HG03159 (cell line): ENCODE measurements around the gene PHGDH.
"Not testable (repeated sequence)": the region's sequence is repeated elsewhere in the genome, so short reads cannot be mapped to it uniquely, and the experiment has no call there.

Source experiments
- ATAC-seq: cut with Tn5 transposase; IDR thresholded peaks from one replicate; pipeline ENCODE4 v1.9.1; 2021; ENCODE audit warnings: mild to moderate bottlenecking, moderate library complexity; ENCODE audit not compliant: unreplicated experiment

Gene PHGDH

GRCh38 chr1:119784191-119784781 lies 72.6 kb downstream of the PHGDH start:
- no peak for ATAC-seq

- not testable (repeated sequence) for ATAC-seq
These were observed 74.3 kb downstream of the PHGDH start for GRCh38 chr1:119786046-119786445.

- not testable (repeated sequence) for ATAC-seq
These were observed 74.8 kb downstream of the PHGDH start for GRCh38 chr1:119786473-119787050.

GRCh38 chr1:119787776-119788175 lies 76.0 kb downstream of the PHGDH start:
- ATAC-seq = no peak

GRCh38 chr1:119790451-119791198 lies 78.9 kb downstream of the PHGDH start:
- ATAC-seq = no peak

GRCh38 chr1:119791377-119791776 lies 79.6 kb downstream of the PHGDH start:
- no peak for ATAC-seq
